Measurements from ENCODE around the gene UBE3D. TPM values are rescaled to one million over a fixed set of nuclear protein-coding genes. Genes with fewer than 3 reads are reported as not detected.

Gene UBE3D
- total and polyA plus RNA-seq, 4 experiments from 2014 or later: 4.3 to 7.3 (median 6.0) TPM

DNA sequence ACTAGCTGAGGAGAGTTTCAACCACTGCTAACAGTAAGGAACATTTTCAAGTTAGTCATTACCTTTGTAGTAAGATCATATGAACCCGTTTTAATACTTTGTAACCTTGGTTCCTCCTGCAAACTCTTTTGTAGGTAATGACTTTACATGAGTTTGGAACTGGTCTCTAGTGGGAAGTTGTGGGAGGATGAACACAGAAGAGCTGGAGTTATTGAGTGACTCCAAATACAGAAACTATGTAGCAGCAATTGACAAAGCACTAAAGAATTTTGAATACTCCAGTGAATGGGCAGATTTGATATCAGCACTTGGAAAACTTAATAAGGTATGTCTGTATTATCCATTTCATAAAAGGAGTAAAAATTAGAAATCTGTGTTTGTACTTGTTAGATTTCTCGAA is 31.1 kb upstream of the UBE3D start:
- Mint-ChIP-seq H3K9me3 (no peaks in the 10 kb centered on the region), H3K27ac (no peak overlapping the region), H3K4me1 (peaks cover 0 to 18% (median 7%) of the 10 kb centered on the region in 4 donors), H3K36me3 (peaks cover 15 to 22% of the 10 kb centered on the region in 2 donors), H3K27me3 (no peaks in the 10 kb centered on the region), H3K4me3 (no peak overlapping the region)
- DNase-seq: no peak
- Histone ChIP-seq H3K9me3 (ENCODE audit: control insufficient read depth in 1 of 2, low read length in 2 of 2) (no peaks in the 10 kb centered on the region), H3K36me3 (ENCODE audit: insufficient read depth, low read length) (no peaks in the 10 kb centered on the region), H3K27ac (ENCODE audit: low read depth, low read length) (no peak overlapping the region), H3K27me3 (ENCODE audit: insufficient read depth, low read length) (no peaks in the 10 kb centered on the region), H3K4me1 (ENCODE audit: insufficient read depth, low read length) (no peaks in the 10 kb centered on the region), H3K4me3 (ENCODE audit: low read length in 2 of 2) (no peak overlapping the region)
- intact Hi-C loops (cut with micrococcal nuclease): no loop called here
- ChIA-PET CTCF (ENCODE audit: partially characterized antibody) (interaction anchor here (2.1 kb wide), 1 partner anchor 30 kb away, joined by 9 read pairs; the partner anchor contains the start of gene DOP1A), POLR2A (ENCODE audit: partially characterized antibody) (no interaction called here)

DNA sequence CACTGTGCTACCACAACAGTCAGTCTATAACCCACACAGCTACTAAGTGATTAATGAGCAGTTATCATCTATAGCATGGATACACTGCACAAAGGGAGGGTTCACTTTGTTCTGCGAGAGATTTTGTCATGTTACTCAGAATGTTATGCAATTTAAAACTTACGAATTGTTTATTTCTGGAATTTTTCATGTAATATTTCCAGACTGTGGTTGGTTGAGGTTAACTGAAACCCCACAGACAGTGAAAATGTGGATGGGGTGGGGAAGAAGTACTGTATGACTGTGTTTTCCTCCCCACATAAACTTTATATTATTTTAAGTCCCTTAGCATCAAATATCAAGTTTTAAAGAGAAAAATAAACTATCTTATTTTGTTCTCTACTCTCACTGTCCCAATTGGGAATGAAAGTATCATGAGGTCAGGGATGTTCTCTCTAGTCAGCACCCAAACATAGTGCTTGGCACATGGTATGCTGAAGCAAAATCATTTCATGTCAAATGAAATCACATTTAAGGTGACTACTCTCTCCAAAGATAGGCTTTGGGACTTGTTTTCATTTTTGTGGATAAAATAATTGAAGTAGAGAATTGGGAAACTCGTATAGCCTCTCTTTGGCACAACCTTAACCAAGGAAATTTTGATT is 27.2 kb upstream of the UBE3D start:
- H3K27me3 ChIP-seq (ENCODE audit: insufficient read depth, low read length): no peaks in the 10 kb centered on the region
- H3K9me3 ChIP-seq (ENCODE audit: control insufficient read depth in 1 of 2, low read length in 2 of 2): no peaks in the 10 kb centered on the region
- CTCF ChIA-PET (ENCODE audit: partially characterized antibody): interaction anchor here (2.2 kb wide), 1 partner anchor 27 kb away, joined by 14 read pairs; the partner anchor contains the start of genes DOP1A and UBE3D
- DNase-seq: no peak
- Mint-ChIP-seq H3K27ac (no peak overlapping the region), H3K4me1 (peaks cover 6 to 22% (median 15%) of the 10 kb centered on the region in 4 donors), H3K9me3 (peaks cover 0 to 2% (median 0%) of the 10 kb centered on the region in 8 donors), H3K36me3 (peaks cover 4 to 10% of the 10 kb centered on the region in 2 donors), H3K27me3 (no peaks in the 10 kb centered on the region), H3K4me3 (no peak overlapping the region)
- H3K4me1 ChIP-seq (ENCODE audit: insufficient read depth, low read length): no peaks in the 10 kb centered on the region
- no peaks in the 10 kb centered on the region for H3K36me3 ChIP-seq (ENCODE audit: insufficient read depth, low read length)
- POLR2A ChIA-PET (ENCODE audit: partially characterized antibody): no interaction called here
- no peak overlapping the region for H3K4me3 ChIP-seq (ENCODE audit: low read length in 2 of 2)
- no peak overlapping the region for H3K27ac ChIP-seq (ENCODE audit: low read depth, low read length)
- intact Hi-C loops (cut with micrococcal nuclease): no loop called here

DNA sequence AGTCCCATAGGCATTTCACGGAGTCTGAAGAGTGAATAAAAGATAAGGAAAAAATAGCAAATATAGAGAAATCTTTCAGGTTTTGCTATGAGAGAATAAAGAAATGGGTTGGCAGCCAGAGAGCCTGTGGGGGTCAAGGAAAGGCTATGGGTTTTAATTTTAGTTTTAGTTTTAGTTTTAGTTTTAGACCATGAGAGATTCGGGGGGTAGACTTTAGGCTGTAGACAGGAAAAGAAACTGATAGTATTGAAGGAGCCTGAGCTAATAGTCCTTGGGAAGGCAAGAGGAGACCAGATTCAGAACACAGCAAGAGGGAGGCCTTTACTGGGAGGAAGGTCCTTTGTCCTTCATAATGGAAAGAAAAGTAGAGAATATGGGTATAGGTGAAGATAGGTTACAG is 21.1 kb upstream of the UBE3D start:
- no peaks in the 10 kb centered on the region for H3K36me3 ChIP-seq (ENCODE audit: insufficient read depth, low read length)
- H3K4me3 ChIP-seq (ENCODE audit: low read length in 2 of 2): no peak overlapping the region
- no peaks in the 10 kb centered on the region for H3K9me3 ChIP-seq (ENCODE audit: control insufficient read depth in 1 of 2, low read length in 2 of 2)
- H3K4me1 ChIP-seq (ENCODE audit: insufficient read depth, low read length): peaks cover 4% of the 10 kb centered on the region
- ChIA-PET POLR2A (ENCODE audit: partially characterized antibody) (no interaction called here), CTCF (ENCODE audit: partially characterized antibody) (interaction anchor here (0.6 to 3.2 kb wide), 2 partner anchors 20 to 854 kb away, joined by 3 to 15 read pairs; partner anchors contain the start of genes DOP1A and UBE3D)
- intact Hi-C loops (cut with micrococcal nuclease): no loop called here
- Mint-ChIP-seq H3K9me3 (peaks cover 0 to 6% (median 0%) of the 10 kb centered on the region in 8 donors), H3K27ac (peak overlapping the region in 1 of 7 donors; percentile 73), H3K4me1 (peaks cover 24 to 37% (median 32%) of the 10 kb centered on the region in 4 donors), H3K36me3 (peaks cover 13 to 18% of the 10 kb centered on the region in 2 donors), H3K4me3 (peak overlapping the region in 1 of 8 donors; percentile 24), H3K27me3 (no peaks in the 10 kb centered on the region)
- DNase-seq: no peak
- H3K27me3 ChIP-seq (ENCODE audit: insufficient read depth, low read length): no peaks in the 10 kb centered on the region
- H3K27ac ChIP-seq (ENCODE audit: low read depth, low read length): no peak overlapping the region

DNA sequence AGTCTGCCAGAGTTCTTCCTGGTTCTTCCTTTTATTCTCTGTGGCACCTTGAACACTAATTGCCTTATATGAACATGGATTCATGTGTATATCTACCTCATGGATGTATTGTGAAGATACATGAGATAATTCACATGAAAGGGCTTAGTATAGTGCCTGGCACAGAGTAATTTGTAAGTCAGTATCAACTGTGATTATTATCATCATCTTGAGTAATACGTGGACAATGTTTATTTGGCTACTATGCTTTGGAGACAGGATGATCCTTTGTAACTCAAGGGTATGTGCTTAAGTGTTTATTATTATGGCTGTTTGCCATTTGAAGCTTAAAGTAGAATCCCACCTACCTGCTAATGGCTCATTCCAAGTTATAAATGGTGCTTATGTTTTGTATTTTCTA is 17.8 kb upstream of the UBE3D start:
- H3K4me3 ChIP-seq (ENCODE audit: low read length in 2 of 2): no peak overlapping the region
- Mint-ChIP-seq H3K9me3 (peaks cover 0 to 4% (median 0%) of the 10 kb centered on the region in 8 donors), H3K4me1 (peaks cover 32 to 52% (median 44%) of the 10 kb centered on the region in 4 donors), H3K4me3 (no peak overlapping the region), H3K27ac (no peak overlapping the region), H3K36me3 (peaks cover 11 to 22% of the 10 kb centered on the region in 2 donors), H3K27me3 (no peaks in the 10 kb centered on the region)
- H3K4me1 ChIP-seq (ENCODE audit: insufficient read depth, low read length): peaks cover 12% of the 10 kb centered on the region
- H3K27me3 ChIP-seq (ENCODE audit: insufficient read depth, low read length): no peaks in the 10 kb centered on the region
- no peaks in the 10 kb centered on the region for H3K36me3 ChIP-seq (ENCODE audit: insufficient read depth, low read length)
- ChIA-PET CTCF (ENCODE audit: partially characterized antibody) (interaction anchor here (1.1 kb wide), 1 partner anchor 18 kb away, joined by 12 read pairs; the partner anchor contains the start of gene UBE3D), POLR2A (ENCODE audit: partially characterized antibody) (no interaction called here)
- H3K27ac ChIP-seq (ENCODE audit: low read depth, low read length): no peak overlapping the region
- DNase-seq: no peak
- intact Hi-C loops (cut with micrococcal nuclease): no loop called here
- no peaks in the 10 kb centered on the region for H3K9me3 ChIP-seq (ENCODE audit: control insufficient read depth in 1 of 2, low read length in 2 of 2)

DNA sequence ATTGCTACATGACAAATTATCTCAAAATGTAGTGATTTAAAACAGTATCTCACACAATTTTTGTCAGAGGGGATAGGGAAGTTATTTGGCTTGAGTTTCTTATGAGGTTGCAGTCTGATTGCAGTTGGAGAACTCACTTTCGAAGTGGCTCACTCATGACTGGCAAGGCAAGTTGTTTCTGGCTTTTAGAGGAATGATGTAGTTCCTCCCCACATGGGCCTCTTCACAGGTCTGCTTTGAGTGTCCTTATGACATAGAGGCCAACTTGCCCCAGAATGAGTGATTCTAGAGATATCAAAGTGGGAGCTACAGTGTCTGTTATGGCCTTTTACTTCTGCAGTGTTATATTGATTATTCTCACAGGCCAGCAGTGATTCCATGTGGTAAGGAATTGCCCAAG is 8.0 kb upstream of the UBE3D start:
- intact Hi-C loops (cut with micrococcal nuclease): no loop called here
- Mint-ChIP-seq H3K9me3 (peaks cover 0 to 1% (median 0%) of the 10 kb centered on the region in 8 donors), H3K4me3 (no peak overlapping the region), H3K27me3 (no peaks in the 10 kb centered on the region), H3K36me3 (peaks cover 4 to 17% of the 10 kb centered on the region in 2 donors), H3K27ac (no peak overlapping the region), H3K4me1 (peaks cover 16 to 38% (median 21%) of the 10 kb centered on the region in 4 donors)
- Histone ChIP-seq H3K4me1 (ENCODE audit: insufficient read depth, low read length) (peaks cover 15% of the 10 kb centered on the region), H3K9me3 (ENCODE audit: control insufficient read depth in 1 of 2, low read length in 2 of 2) (no peaks in the 10 kb centered on the region), H3K4me3 (ENCODE audit: low read length in 2 of 2) (no peak overlapping the region), H3K27ac (ENCODE audit: low read depth, low read length) (no peak overlapping the region), H3K36me3 (ENCODE audit: insufficient read depth, low read length) (no peaks in the 10 kb centered on the region), H3K27me3 (ENCODE audit: insufficient read depth, low read length) (no peaks in the 10 kb centered on the region)
- ChIA-PET CTCF (ENCODE audit: partially characterized antibody) (interaction anchor here (0.7 to 1.0 kb wide), 2 partner anchors 8 to 141 kb away, joined by 3 to 4 read pairs; partner anchors contain the start of gene UBE3D), POLR2A (ENCODE audit: partially characterized antibody) (no interaction called here)
- no peak for DNase-seq

DNA sequence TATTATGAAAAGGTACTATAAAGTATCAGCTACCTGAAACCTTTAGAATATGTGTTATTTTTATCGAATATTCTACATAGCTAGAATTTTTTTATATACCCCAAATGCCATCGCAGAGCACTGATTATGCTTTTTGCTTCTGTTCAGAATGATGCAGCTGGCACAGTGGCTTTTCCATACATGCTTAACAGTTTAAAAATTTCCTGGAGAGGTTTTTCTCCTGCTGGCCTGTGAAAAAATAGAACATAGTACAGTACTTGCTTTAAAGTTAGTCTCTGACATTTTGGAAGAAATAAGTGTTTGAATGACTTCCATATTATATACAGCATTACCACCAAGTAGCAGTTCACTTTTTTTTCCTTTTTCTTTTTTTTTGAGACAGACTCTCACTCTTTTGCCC is 7.1 kb upstream of the UBE3D start:
- H3K4me3 Mint-ChIP-seq: no peak overlapping the region
- H3K4me1 ChIP-seq (ENCODE audit: insufficient read depth, low read length): peaks cover 12% of the 10 kb centered on the region
- H3K27ac Mint-ChIP-seq: no peak overlapping the region
- ChIA-PET CTCF (ENCODE audit: partially characterized antibody) (interaction anchor here (1.6 kb wide), 1 partner anchor 142 kb away, joined by 10 read pairs; no protein-coding TSS in a partner anchor), POLR2A (ENCODE audit: partially characterized antibody) (no interaction called here)
- H3K27me3 ChIP-seq (ENCODE audit: insufficient read depth, low read length): no peaks in the 10 kb centered on the region
- H3K36me3 ChIP-seq (ENCODE audit: insufficient read depth, low read length): no peaks in the 10 kb centered on the region
- H3K36me3 Mint-ChIP-seq: peaks cover 4 to 17% of the 10 kb centered on the region in 2 donors
- H3K4me3 ChIP-seq (ENCODE audit: low read length in 2 of 2): no peak overlapping the region
- no peak for DNase-seq
- no peak overlapping the region for H3K27ac ChIP-seq (ENCODE audit: low read depth, low read length)
- no peaks in the 10 kb centered on the region for H3K9me3 ChIP-seq (ENCODE audit: control insufficient read depth in 1 of 2, low read length in 2 of 2)
- no peaks in the 10 kb centered on the region for H3K27me3 Mint-ChIP-seq
- peaks cover 14 to 36% (median 21%) of the 10 kb centered on the region in 4 donors for H3K4me1 Mint-ChIP-seq
- peaks cover 0 to 1% (median 0%) of the 10 kb centered on the region in 8 donors for H3K9me3 Mint-ChIP-seq
- intact Hi-C loops (cut with micrococcal nuclease): no loop called here

DNA sequence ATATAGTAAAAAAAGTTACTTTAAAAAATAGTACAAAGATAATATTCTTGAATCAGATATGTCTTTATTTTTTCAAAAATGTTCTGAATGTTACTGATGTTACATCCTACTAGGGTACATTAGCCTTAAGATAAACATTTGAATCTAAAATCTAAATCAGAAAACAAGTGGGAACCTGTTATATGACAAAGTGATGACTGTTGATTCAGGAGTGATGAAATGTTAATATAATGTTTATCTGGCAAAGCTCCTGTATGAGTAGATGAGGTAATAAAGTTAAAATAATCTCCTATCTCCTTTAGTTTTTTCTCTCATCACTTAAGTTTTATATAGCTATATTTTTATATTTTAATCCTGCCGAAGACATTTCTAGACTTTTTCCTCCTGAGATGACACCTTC is 6.1 kb upstream of the UBE3D start:
- H3K9me3 Mint-ChIP-seq: peaks cover 0 to 1% (median 0%) of the 10 kb centered on the region in 8 donors
- H3K9me3 ChIP-seq (ENCODE audit: control insufficient read depth in 1 of 2, low read length in 2 of 2): no peaks in the 10 kb centered on the region

More for the DNA sequence above, 6.1 kb upstream of the UBE3D start:
- DNase-seq: no peak
- intact Hi-C loops (cut with micrococcal nuclease): no loop called here
- Histone ChIP-seq H3K27ac (ENCODE audit: low read depth, low read length) (no peak overlapping the region), H3K4me3 (ENCODE audit: low read length in 2 of 2) (no peak overlapping the region), H3K27me3 (ENCODE audit: insufficient read depth, low read length) (no peaks in the 10 kb centered on the region), H3K36me3 (ENCODE audit: insufficient read depth, low read length) (no peaks in the 10 kb centered on the region), H3K4me1 (ENCODE audit: insufficient read depth, low read length) (peaks cover 12% of the 10 kb centered on the region)
- no peaks in the 10 kb centered on the region for H3K27me3 Mint-ChIP-seq
- no peak overlapping the region for H3K4me3 Mint-ChIP-seq
- no peak overlapping the region for H3K27ac Mint-ChIP-seq
- ChIA-PET CTCF (ENCODE audit: partially characterized antibody) (interaction anchor here (0.7 to 1.6 kb wide), 2 partner anchors 143 to 144 kb away, joined by 3 to 10 read pairs; no protein-coding TSS in a partner anchor), POLR2A (ENCODE audit: partially characterized antibody) (no interaction called here)
- H3K4me1 Mint-ChIP-seq: peaks cover 13 to 34% (median 23%) of the 10 kb centered on the region in 4 donors
- peaks cover 9 to 15% of the 10 kb centered on the region in 2 donors for H3K36me3 Mint-ChIP-seq

All from CD4-positive, alpha-beta memory T cell (primary cell).